Epithelial cell of prostate (primary cell): ENCODE measurements around the gene PLPP4.
A peak's percentile ranks its signal among the peaks of the same experiment; 100 is the strongest.

Source experiments
- DNase-seq: peaks from one replicate; pipeline ENCODE4 v3.0.0-alpha.2; 2011; ENCODE audit warnings: low read depth, low spot score
- H3K27ac ChIP-seq: fragments of 450-650 bp; 2 replicates; pipeline ENCODE4 v1.5.1; 2017; ENCODE audit warnings: mild to moderate bottlenecking

The PLPP4 gene

DNA sequence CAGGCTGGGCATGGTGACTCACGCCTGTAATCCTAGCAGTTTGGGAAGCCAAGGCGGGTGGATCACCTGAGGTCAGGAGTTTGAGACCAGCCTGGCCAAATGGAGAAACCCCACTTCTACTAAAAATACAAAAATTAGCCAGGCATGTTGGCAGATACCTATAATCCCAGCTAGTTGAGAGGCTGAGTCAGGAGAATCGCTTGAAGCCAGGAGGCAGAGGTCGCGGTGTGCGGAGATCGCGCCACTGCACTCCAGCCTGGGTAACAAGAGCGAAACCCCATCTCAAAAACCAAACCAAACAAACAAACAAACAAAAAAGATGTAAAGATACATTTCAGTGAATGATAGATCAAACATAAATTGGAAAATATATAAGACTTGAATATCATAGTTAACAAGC lies 105.9 kb downstream of the PLPP4 start:
- DNase-seq = no peak
- no peak overlapping the region for H3K27ac ChIP-seq

DNA sequence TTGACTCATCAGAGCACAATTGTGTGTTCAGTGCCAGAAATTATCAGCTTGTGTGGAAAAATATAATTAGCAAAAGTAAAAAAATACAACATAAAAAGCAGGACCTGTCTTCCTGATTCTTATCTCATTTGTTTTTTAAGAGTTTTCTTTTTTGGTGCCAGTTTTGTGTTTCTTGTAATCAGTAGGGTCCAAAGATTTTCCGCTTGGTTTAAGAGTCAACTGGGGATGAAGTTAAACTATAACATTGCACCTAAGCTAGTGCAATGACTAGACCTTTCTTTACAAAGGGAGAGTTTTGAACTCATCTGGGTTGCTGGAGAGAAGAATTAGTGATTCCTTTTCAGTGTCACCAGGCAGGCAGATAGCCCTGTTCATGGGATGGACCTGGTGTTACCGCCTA lies 113.4 kb downstream of the PLPP4 start:
- DNase-seq = no peak
- no peak overlapping the region for H3K27ac ChIP-seq

DNA sequence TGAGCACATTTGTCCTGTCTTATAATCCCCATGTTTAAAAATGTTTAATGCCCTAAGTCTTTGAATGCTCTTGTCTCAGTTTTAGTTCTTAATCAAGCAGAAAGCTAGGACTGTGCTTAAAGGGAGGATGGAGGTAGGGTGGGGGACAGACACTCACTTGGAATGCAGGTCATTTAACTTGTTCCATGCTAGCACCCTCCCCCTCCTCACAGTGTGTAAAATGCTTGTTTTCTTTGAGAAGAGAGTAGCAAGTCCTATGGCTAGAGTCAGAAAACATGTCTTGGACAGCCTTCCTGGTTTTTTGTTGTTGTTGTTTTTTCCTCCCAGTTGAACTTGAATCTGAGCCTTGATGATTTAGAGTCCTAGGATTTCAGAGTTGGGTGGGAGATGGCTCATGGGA lies 114.2 kb downstream of the PLPP4 start:
- no peak overlapping the region for H3K27ac ChIP-seq
- no peak for DNase-seq

DNA sequence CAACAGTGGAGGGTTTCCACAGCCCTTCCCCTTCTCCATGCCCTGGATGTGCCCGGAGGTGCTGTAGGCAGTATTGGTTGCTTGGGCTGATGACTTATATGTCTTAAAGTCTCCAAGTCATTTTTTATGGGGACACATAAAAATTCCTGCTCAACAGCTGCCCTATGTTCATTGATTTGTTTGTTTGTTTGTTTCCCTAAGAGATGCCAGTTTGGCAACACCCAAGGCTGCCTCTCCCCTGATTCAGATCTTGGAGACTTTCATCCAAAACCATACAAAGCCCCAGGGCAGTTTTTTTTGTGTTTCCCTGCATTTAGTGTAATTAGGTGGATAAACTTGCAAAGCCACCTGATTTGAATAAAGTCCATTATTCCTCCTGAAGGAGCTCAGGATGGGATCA lies 115.3 kb downstream of the PLPP4 start:
- no peak overlapping the region for H3K27ac ChIP-seq

DNA sequence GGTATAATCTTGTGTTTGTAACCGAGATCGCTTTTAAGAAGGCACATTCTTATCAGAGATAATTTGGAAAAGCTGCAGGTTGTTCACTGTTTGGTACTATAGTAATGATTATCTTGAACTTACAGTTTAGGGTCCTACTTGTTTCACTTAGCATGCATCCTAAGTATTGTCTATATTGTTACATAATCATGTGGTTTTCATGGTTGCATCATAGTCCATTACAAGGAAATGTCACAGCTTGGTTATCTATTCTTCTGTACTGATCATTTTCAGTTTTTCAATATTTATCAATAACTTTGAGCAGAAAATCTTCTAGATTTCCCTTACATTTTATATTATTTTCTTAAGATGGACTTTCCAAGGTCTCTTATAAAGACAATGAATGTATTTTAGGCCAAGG lies 116.3 kb downstream of the PLPP4 start:
- DNase-seq = no peak

More for the DNA sequence above, 115.3 kb downstream of the PLPP4 start:
- no peak for DNase-seq

DNA sequence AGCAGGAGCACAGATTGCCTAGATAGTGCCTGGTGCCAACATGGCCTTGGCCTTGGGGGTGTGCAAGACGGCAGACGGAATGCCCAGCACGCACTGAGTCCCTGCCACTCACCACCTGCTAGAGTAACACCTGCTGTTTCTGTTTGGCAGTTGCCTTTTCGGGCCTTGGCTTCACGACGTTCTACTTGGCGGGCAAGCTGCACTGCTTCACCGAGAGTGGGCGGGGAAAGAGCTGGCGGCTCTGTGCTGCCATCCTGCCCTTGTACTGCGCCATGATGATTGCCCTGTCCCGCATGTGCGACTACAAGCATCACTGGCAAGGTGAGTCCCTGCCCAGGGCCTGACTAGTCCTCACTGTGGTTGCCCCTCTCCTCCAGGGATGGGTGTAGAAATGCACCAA lies 118.0 kb downstream of the PLPP4 start:
- DNase-seq = no peak
- H3K27ac ChIP-seq = no peak overlapping the region

More for the DNA sequence above, 116.3 kb downstream of the PLPP4 start:
- no peak overlapping the region for H3K27ac ChIP-seq

DNA sequence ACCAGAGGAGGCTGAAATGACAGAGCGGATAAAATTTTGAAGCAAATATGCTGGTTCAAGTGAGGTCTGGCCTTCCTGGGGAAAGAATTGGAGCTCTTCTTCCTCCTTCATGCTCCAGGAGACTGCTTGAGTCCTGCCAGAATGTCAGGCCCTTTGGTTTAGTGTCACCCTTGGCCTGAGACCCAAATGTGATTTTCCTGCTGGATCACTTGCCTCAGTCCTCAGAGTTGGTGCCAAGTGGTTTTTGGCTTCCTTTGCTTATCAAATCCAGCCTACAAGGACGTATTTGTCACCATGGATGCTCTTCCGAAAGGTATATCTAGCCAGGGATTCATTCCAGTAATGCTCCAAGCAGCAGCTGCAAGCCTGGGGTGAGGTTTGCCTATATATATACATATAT lies 118.4 kb downstream of the PLPP4 start:
- DNase-seq = no peak

DNA sequence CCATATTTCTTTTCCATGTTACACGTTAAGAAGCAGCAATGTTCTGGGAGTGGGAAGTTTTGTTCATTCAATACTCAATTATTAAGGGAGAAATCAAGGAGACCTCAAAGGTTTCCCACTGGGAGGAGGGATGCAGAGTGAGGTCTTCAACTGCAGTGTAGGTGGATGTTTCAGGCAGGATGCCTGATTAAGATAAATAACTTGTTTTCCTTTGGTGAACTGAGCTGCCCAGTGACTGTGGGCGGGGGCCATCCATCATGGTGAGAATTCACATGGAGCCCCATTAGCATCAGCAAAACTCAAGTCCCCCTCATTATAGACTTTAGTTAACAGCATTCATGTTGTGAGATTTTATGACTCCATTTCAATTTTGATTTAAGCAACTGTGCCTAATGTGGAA lies 121.1 kb downstream of the PLPP4 start:
- no peak overlapping the region for H3K27ac ChIP-seq
- no peak for DNase-seq

More for the DNA sequence above, 118.4 kb downstream of the PLPP4 start:
- H3K27ac ChIP-seq = no peak overlapping the region

DNA sequence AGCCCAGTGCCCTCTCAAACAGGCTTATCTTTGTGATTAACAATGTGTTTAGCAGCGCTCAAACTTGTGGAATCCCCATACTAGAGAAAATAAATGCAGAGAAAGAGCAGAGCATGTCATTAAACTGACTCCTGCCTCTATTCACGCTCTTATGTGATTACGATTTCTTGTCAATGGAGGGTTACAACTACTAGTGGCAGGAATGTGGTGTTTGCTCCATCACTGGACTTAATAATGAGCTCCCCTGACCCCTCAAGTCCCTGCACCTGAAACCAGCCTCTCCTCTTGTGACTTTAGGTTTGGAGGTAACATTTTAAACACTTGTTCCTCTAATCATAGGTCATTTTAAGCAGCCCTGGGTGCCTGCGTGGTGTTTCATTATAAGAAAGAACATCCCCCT lies 121.9 kb downstream of the PLPP4 start:
- H3K27ac ChIP-seq = no peak overlapping the region
- DNase-seq = no peak

DNA sequence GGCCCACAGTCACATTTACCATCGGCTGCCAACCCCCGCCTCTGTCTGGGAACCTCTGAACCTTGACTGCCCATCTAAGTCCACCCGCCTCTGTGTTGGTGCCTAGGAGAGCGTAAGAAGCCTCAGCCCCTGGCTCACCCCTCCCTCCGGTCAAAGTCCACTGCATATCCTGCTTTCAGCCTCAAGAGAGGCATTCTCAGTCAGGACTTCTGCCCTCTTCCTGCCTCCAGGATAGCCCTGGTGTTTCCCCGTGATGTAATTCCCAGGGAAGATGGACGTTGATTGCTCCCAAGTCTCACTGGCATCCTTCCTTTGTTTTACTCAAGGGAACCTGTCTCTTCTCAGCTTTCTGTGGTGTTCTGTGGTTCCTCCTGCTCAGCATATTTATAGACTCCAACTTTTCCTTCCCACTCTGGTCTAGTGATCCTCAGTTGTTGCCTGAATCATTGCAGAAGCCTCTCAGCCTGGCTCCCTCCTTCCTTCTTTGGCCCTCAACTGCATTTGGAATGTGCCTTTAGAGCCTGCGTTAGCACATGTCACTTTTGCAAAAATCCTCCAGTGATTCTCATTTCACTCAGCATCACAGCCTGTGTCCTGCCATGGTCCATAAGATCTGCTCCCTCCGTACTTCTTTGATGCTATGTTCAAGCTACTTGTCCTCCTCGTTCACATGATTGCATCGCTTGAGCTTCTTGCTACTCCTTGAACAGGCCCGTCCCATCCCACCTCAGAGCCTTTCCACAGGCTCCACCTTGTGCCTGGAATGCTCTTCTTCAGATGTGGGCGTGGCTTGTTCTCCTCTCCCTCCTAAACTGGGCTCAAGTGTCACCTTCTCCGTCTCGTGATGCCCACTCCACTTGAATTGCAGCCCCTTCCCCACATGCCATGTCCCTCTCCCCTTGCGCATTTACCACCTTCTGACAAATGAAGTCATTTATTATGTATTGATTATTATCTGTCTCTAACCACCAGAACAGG lies 124.2 kb downstream of the PLPP4 start:
- DNase-seq = no peak
- no peak overlapping the region for H3K27ac ChIP-seq

DNA sequence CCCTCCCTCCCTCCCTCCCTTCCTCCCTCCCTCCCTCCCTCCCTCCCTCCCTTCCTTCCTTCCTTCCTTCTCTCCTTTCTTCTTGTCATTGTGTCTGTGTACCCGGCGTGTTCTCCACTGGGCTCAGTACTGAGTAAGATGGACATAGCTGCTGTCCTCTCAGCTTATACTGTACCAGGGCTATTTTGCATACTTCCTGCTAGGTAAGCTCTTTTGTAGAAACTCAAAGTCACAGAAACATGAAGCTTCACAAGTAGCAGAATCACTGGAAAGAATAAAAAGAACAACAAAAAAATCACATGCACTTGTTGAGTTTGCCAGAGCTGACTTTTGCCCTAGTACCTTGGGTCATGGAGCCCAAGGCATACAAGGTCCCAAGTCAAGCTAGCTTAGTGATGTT lies 125.7 kb downstream of the PLPP4 start:
- DNase-seq = no peak
- H3K27ac ChIP-seq = no peak overlapping the region

DNA sequence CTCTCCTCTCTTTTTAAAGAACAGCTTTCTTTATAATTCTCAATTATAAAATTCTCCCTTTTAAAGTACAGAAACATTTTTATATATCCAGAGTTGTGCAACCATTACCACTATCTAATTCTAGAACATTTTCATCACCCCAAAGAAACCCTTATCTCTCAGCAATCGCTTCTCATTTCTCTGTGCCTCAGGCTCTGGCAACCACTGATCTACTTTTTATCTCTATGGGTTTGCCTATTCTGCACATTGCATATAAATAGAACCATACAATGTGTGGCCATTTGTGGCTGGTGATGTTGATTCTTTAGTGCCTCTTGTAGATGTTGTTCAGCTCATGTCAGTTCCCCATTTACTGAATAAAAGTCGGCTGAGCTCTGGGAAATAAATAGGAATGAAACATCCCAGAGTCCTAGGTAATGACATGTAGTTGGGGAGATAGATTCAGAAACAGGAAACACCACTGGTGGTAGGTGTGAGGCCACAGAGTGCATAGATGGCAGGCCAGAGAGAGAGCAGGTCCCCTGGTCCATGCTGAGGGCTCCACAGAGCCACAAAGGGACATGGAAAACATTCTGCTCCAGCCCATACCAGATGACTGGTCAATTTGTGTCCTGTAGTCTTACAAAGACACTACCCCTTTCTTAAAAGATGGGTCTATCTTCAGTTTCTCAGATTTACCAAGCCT lies 126.5 kb downstream of the PLPP4 start:
- no peak overlapping the region for H3K27ac ChIP-seq
- DNase-seq = no peak

DNA sequence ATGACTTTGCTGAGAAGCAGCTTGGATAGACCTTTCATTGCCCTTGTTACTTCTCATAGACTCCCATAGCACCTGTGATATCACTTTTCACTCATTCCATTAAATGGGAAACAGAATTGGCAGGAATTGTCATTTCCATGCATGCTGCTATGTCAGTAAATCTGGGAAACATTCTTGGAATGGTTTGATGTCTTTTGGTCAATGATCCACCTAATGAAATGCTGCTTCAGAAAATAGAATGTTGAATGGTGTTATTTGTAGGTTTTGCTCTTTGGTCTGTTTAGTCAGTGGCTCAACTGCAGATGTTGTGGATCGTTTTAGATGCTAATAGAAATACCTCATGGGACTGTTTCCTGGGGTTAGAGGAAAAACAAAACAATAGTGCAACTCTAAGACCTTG lies 127.8 kb downstream of the PLPP4 start:
- no peak for DNase-seq
- H3K27ac ChIP-seq = no peak overlapping the region

DNA sequence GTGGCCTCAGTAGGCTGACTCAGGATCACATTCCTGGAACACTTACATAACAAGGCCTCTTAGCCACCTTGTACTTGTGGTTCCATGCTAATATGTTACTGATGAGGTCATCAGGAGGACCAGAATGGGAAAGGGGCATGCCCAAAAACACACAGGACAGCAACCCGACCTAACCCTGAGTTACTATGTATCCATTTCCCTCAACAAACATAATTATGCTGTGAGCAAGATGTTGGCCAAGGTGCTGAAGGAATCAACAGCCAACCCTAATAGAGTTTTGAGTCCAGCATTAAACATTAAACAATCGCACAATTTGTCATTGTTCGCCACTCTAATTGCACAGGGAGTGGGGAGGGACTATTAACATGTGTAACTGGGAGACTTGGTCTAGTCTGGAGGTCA lies 129.4 kb downstream of the PLPP4 start:
- no peak overlapping the region for H3K27ac ChIP-seq
- DNase-seq = peak; percentile 49

DNA sequence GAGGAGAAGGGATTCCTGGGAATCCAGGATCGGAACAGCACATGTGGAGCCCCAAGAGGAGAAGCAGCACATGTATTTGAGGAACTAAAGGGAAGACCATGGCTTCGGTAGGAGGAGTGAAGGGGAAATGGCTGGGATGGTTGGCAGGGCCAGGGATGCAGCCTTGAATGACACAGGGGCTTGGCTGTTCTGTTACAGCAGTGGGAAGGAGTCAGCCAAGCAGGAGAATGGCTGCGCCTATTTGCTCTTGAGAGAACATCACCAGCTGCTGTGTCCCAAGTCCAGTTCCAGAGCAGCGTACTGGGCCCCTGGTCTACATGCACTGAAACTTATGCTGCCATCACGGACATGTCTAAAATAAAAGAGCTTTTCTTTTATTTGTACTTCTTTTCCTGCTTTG lies 130.0 kb downstream of the PLPP4 start:
- H3K27ac ChIP-seq = no peak overlapping the region
- DNase-seq = no peak

DNA sequence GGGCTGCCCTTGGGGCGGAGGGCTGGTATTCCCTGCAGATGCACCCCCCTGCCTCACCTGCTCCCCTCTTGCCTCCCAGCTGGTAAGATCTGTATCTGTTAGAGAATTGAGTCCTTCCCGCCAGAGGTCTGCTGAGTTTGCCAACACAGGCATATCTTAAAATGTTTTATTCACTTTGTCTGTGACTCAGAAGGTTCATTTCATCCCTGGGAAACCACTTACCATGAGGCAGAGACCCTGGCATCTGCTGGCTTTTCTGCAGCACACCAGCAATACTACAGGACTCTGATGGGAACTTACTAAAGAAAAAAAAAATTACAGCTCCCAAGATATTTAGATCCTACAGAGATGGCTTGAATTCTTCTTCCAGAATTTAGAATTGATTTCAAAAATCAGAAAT lies 131.3 kb downstream of the PLPP4 start:
- no peak for DNase-seq
- H3K27ac ChIP-seq = no peak overlapping the region

DNA sequence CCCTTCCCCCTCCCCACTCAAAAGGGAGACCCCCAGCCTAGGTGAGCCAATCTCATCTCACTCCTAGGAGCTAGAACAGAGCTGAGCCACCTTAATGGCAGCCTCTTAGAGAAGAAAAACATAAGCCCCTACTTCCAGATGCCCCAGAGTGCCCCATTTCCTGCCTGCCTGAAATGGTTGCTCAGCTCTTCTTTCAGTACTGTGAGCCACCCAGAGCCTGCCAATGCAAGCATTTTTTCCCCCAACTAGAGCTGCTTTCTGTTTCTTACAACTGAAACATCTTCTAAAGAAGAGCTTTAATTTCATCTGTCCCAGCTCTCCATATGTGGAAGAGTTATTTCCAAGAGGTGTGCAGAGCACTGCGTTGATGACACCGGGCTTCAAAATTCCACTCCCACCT lies 136.7 kb downstream of the PLPP4 start:
- H3K27ac ChIP-seq = no peak overlapping the region
- DNase-seq = no peak

DNA sequence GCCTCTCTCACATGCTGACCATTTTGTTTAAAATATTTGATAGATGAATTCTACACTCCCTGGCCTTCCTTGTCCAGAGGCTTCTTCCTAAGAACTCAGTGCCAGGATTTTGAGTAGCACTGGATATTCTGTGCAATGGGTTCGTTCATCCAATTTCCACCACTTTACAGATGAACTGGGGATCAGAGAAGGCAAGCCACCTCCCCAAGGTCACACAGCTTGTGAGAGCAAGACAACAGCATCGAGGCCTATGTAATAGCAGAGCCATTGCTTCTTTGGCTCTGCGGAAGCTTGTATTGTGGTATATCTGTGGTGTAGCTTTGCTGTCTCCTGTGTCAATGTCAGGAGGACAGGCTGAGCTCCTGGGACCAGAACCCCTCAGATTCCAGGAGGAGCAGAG lies 140.9 kb downstream of the PLPP4 start:
- no peak overlapping the region for H3K27ac ChIP-seq
- no peak for DNase-seq

DNA sequence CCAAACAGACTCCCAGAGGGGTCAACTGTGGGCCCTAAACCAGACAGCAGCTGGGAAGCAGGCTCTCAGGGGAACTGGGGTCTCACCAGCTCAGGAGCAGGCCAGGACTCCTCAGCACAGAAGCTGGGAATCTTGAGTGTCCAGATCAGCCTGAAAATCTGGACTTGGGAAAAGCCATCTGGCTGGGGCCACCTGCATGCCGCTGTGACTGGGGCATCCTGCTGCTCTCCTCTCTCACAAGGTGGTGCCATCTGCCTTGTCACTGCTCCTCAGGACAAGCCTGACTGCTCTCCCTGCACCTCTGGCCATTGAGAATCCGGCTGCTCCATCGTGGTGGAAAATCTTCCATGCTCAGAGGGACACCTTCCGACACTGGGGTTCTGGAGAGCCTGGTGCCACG lies 141.4 kb downstream of the PLPP4 start:
- DNase-seq = no peak
- no peak overlapping the region for H3K27ac ChIP-seq

DNA sequence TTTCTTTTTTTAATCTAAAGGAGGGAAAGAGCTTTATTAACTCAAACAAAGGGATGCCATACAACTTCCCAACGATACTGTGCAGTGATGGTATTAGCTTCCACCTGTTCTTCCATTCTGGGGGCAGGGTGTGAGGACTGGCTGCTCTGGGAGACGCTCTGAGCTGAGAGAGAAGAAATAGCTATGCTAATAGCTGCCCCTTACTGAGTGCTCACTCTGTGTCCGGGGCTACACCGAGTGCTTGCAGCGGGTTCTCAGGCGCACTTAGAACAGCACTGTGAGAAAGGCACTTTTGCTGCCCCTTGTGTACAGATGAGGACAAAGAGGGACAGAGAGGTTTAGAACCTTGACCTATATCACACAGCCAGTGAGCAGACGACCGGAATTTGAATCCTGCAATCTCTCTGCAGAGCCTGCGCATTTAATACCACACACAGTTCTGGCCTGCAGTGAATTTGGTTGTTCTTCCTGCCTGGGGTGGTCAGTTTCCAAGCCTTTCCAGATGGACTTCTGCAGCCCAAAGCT lies 142.2 kb downstream of the PLPP4 start:
- no peak for DNase-seq
- H3K27ac ChIP-seq = no peak overlapping the region

DNA sequence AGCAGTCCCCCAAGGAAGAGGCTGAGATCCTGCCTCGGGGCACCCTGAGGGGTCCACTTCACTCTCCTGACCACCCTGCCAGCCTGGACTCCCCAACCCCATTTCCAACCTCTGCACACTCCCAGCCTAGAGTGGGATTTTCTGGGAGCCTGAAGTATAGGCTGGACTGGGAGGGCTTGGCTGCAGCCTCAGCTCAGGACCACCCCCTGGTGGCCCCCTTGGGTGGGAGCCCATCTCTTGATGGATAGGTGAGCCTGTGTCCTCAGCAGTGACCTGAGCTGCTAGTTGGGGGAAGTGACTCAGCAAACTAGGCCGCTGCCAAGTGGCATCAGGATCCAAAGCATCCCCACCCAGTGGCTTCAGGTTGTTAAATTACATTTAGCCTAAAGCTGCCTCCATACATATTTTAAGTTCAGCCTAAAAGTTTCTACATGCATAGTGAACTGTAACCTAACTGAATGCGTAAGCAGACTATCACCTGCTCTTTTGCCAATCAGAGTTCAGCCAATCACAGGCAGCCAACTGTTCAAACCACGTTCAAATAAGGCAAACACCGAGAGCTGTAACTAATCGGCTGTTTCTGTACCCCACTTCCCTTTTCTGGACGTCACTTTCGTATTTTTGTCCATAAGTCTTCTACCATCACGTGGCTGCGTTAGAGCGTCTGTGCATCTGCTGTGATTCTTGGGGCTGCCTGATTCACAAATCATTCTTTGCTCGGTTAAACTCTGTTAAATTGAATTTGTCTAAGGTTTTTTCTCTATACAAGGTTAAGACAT lies 144.0 kb downstream of the PLPP4 start:
- DNase-seq = no peak
- no peak overlapping the region for H3K27ac ChIP-seq
